ENCODE results near the gene CD247. TPM values are rescaled to one million over a fixed set of nuclear protein-coding genes. Genes with fewer than 3 reads are reported as not detected.

Gene CD247
- total and polyA plus RNA-seq, 10 of the 15 experiments (the other 5 are each of a cell fraction or from before 2014, with no cell fraction given) = 0.10 to 0.77 (median 0.30) TPM

DNA sequence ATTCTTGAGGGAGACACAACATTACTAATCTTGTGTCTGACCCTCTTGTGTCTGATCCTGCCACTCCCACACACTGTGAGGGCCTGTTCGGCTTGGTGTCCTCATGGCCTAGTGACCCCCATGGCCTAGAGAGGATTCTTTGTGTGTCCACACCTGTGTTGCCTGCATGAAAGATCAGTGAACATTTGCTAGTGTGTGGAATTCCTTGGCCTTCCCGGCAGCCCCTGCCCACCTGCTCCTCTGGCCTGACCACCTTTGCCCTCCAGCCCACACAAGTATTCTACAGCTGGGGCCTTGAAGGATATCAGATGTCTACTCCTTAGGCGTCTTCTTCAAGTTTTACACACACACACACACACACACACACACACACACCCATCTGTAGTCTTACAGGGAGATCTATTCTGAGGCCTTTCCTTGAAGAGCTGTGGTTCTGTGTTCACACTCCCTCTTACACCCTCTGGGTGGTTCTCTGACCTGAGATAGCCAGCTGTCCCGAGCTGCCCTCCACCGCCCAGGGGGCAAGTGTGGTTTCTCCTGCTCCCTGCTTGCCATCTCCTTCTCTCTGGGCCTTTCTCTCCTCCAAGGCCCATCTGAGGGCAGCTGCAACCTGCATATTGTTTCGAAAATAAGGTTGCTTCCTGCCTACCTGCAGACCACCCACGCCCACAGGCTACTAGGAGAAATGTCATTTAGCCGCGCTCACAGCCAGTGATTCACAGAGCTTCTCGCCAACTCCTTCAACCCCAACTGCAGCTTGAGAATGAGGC is 45.4 kb downstream of the CD247 start:
- intact Hi-C loops (cut with micrococcal nuclease; ENCODE audit: unreplicated experiment) = no loop called here
- RAD21 ChIA-PET (ENCODE audit: unreplicated experiment) = no interaction called here
- no peak overlapping the region for H3K4me3 ChIP-seq
- no peak for TF ChIP-seq ZZZ3 (IDR thresholded peaks at IDR 0.05; ENCODE audit: control insufficient read depth, insufficient read length, low read depth)
- TF ChIP-seq ZNF687 (IDR thresholded peaks at IDR 0.05) = no peak
- no peak for TF ChIP-seq BCL11A (IDR thresholded peaks at IDR 0.05; ENCODE audit: low read depth, low read length)
- no peak for TF ChIP-seq SP1 (IDR thresholded peaks at IDR 0.05; ENCODE audit: low read depth, low read length)
- TF ChIP-seq HDAC2 (IDR thresholded peaks at IDR 0.05) = no peak
- TF ChIP-seq ATF3 (IDR thresholded peaks at IDR 0.05; ENCODE audit: borderline replicate concordance, extremely low read depth, low read depth, low read length) = no peak
- no peak for TF ChIP-seq NR2F1 (conservative IDR thresholded peaks at IDR 0.05)
- TF ChIP-seq MAX (IDR thresholded peaks at IDR 0.05; ENCODE audit: low read depth, low read length) = no peak
- TF ChIP-seq, protein P1, sequence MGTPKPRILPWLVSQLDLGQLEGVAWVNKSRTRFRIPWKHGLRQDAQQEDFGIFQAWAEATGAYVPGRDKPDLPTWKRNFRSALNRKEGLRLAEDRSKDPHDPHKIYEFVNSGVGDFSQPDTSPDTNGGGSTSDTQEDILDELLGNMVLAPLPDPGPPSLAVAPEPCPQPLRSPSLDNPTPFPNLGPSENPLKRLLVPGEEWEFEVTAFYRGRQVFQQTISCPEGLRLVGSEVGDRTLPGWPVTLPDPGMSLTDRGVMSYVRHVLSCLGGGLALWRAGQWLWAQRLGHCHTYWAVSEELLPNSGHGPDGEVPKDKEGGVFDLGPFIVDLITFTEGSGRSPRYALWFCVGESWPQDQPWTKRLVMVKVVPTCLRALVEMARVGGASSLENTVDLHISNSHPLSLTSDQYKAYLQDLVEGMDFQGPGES (IDR thresholded peaks at IDR 0.05) = no peak
- no peak for TF ChIP-seq SREBF1 (IDR thresholded peaks at IDR 0.05; ENCODE audit: low read length)
- TF ChIP-seq FOS (IDR thresholded peaks at IDR 0.05; ENCODE audit: borderline replicate concordance, extremely low read depth, insufficient read length) = no peak
- TF ChIP-seq CEBPB (IDR thresholded peaks at IDR 0.05; ENCODE audit: borderline replicate concordance in 1 of 2, low read depth in 2 of 2, low read length in 2 of 2) = no peak
- TF ChIP-seq JUND (IDR thresholded peaks at IDR 0.05; ENCODE audit: low read depth, low read length) = no peak
- no peak for TF ChIP-seq BHLHE40 (IDR thresholded peaks at IDR 0.05; ENCODE audit: borderline replicate concordance in 1 of 2, low read depth in 2 of 2, low read length in 1 of 2)
- TF ChIP-seq MTA3 (IDR thresholded peaks at IDR 0.05; ENCODE audit: borderline replicate concordance, low read length) = no peak
- no peak for TF ChIP-seq CBX3 (IDR thresholded peaks at IDR 0.05; ENCODE audit: borderline replicate concordance, low read depth)
- TF ChIP-seq WRNIP1 (IDR thresholded peaks at IDR 0.05; ENCODE audit: borderline replicate concordance, low read depth, low read length) = no peak
- TF ChIP-seq MEF2A (IDR thresholded peaks at IDR 0.05; ENCODE audit: insufficient read depth, low read depth, low read length) = no peak

More for the DNA sequence above, 45.4 kb downstream of the CD247 start:
- H3K4me1 ChIP-seq (ENCODE audit: control insufficient read depth, insufficient read depth, low read length) = no peaks in the 10 kb centered on the region
- H4K20me1 ChIP-seq (ENCODE audit: control insufficient read depth, insufficient read depth) = no peaks in the 10 kb centered on the region
- no peaks in the 10 kb centered on the region for H3K36me3 ChIP-seq (ENCODE audit: control insufficient read depth in 2 of 2, insufficient read depth in 2 of 2, low read length in 1 of 2)
- H3K79me2 ChIP-seq (ENCODE audit: control insufficient read depth, insufficient read depth, low read length) = no peaks in the 10 kb centered on the region
- in situ Hi-C loops (cut with MboI) = no loop called here
- no peak overlapping the region for H3K4me2 ChIP-seq (ENCODE audit: control insufficient read depth, insufficient read depth)
- H3K9ac ChIP-seq (ENCODE audit: control insufficient read depth, insufficient read depth, low read length) = no peak overlapping the region
- FAIRE-seq (no peak), DNase-seq (ENCODE audit: low read depth, low spot score) (no peak), ATAC-seq (no peak)
- no peaks in the 10 kb centered on the region for H3K9me3 ChIP-seq (replicated peaks; ENCODE audit: control insufficient read depth, insufficient read depth, low read length)
- BruUV-seq (replicated peaks) = no TSS peak
- POLR2A ChIA-PET = no interaction called here
- SMC1A ChIA-PET (ENCODE audit: uncharacterized antibody, unreplicated experiment) = interaction anchor here (1.0 kb wide), 1 partner anchor 14 kb away, joined by 3 read pairs; no protein-coding TSS in a partner anchor
- CTCF ChIA-PET = interaction anchor here (0.7 to 1.2 kb wide), 2 partner anchors 30 to 62 kb away, joined by 3 to 4 read pairs; no protein-coding TSS in a partner anchor
- no peaks in the 10 kb centered on the region; a peak in 1 of 4 replicates for H3K27me3 ChIP-seq (replicated peaks in 1 of 2; ENCODE audit: control insufficient read depth in 2 of 2, insufficient read depth in 2 of 2, low read length in 1 of 2)
- H3K27ac ChIP-seq (ENCODE audit: control insufficient read depth, insufficient read depth) = no peak overlapping the region
- 56% methylated on average over 10 of the region's 10 CpGs for WGBS (ENCODE audit: insufficient coverage, insufficient replicate concordance, low lambda C conversion rate, missing lambda C conversion rate)
- H2AFZ ChIP-seq (ENCODE audit: control insufficient read depth, low read depth, low read length) = no peak overlapping the region
